Lower lobe of right lung (tissue), 2 donors: ENCODE results near the gene RPTOR. TPM values are rescaled to one million over a fixed set of nuclear protein-coding genes. Genes with fewer than 3 reads are reported as not detected.
A peak's percentile ranks its signal among the peaks of the same experiment; 100 is the strongest.

Source experiments
- ATAC-seq, 2 donors: fragments of 200-7000 bp; cut with Tn5 transposase; one replicate each; pipeline ENCODE4 v1.9.1; 2020 to 2022; ENCODE audit warnings: mild to moderate bottlenecking in 2 of 2, moderate library complexity in 2 of 2
- DNase-seq: peaks from one replicate; pipeline ENCODE4 v3.0.0-alpha.2; 2020
- H3K27ac ChIP-seq: fragments of 200-600 bp; one replicate; pipeline ENCODE4 v1.8.0; 2022
- H3K27me3 ChIP-seq: fragments of 200-600 bp; one replicate; pipeline ENCODE4 v1.8.0; 2022; ENCODE audit warnings: low read depth
- H3K36me3 ChIP-seq: fragments of 200-600 bp; one replicate; pipeline ENCODE4 v1.8.0; 2022; ENCODE audit warnings: mild to moderate bottlenecking
- H3K4me1 ChIP-seq: fragments of 200-600 bp; one replicate; pipeline ENCODE4 v1.8.0; 2022
- H3K4me3 ChIP-seq: fragments of 200-600 bp; one replicate; pipeline ENCODE4 v1.8.0; 2022; ENCODE audit warnings: mild to moderate bottlenecking
- H3K9me3 ChIP-seq: fragments of 200-600 bp; one replicate; pipeline ENCODE4 v1.8.0; 2022
- intact Hi-C: fragments of 100-400 bp; cut with DNase I; formaldehyde crosslinking; loops from one replicate; pipeline ENCODE4 v1.11.0; 2022
- total RNA-seq: library from RNA; stranded (reverse); fragmentation: NEBNext Ultra II Directional; extraction: Animal tissue kit (Norgen Biotek cat#: 25700); gene quantifications from one replicate; pipeline ENCODE4 v1.2.1, GENCODE V29; 2021
- TF ChIP-seq, protein P1 (sequence below): fragments of 200-600 bp; IDR thresholded peaks from one replicate; pipeline ENCODE4 v1.8.0; 2022; ENCODE audit warnings: antibody characterized with exemption, mild to moderate bottlenecking
- donor health status: DM: no; HTN: yes; CAD: no; lungs with severe emphysema.

Gene RPTOR
- total RNA-seq, 1 donor from 2014 or later = 34.0 TPM

DNA sequence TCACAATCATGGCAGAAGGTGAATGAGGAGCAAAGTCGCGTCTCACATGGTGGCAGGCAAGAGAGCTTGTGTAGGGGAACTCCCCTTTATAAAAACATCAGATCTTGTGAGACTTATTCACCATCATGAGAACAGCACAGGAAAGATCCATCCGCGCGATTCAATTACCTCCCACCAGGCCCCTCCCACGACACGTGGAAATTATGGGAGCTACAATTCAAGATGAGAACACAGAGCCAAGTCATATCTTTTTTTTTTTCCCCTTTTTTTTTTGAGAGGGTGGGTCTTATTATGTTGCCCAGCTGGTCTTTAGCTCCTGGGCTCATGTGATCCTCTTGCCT lies 60.0 kb downstream of the RPTOR start:
- H3K4me3 ChIP-seq = no peak overlapping the region
- no peaks in the 10 kb centered on the region for H3K36me3 ChIP-seq
- ATAC-seq (no peak), DNase-seq (no peak)
- H3K9me3 ChIP-seq = no peaks in the 10 kb centered on the region
- no peaks in the 10 kb centered on the region for H3K27me3 ChIP-seq
- no peak overlapping the region for H3K27ac ChIP-seq
- TF ChIP-seq, protein P1, sequence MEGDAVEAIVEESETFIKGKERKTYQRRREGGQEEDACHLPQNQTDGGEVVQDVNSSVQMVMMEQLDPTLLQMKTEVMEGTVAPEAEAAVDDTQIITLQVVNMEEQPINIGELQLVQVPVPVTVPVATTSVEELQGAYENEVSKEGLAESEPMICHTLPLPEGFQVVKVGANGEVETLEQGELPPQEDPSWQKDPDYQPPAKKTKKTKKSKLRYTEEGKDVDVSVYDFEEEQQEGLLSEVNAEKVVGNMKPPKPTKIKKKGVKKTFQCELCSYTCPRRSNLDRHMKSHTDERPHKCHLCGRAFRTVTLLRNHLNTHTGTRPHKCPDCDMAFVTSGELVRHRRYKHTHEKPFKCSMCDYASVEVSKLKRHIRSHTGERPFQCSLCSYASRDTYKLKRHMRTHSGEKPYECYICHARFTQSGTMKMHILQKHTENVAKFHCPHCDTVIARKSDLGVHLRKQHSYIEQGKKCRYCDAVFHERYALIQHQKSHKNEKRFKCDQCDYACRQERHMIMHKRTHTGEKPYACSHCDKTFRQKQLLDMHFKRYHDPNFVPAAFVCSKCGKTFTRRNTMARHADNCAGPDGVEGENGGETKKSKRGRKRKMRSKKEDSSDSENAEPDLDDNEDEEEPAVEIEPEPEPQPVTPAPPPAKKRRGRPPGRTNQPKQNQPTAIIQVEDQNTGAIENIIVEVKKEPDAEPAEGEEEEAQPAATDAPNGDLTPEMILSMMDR = no peak
- peaks cover 13% of the 10 kb centered on the region for H3K4me1 ChIP-seq
- intact Hi-C loops = no loop called here

DNA sequence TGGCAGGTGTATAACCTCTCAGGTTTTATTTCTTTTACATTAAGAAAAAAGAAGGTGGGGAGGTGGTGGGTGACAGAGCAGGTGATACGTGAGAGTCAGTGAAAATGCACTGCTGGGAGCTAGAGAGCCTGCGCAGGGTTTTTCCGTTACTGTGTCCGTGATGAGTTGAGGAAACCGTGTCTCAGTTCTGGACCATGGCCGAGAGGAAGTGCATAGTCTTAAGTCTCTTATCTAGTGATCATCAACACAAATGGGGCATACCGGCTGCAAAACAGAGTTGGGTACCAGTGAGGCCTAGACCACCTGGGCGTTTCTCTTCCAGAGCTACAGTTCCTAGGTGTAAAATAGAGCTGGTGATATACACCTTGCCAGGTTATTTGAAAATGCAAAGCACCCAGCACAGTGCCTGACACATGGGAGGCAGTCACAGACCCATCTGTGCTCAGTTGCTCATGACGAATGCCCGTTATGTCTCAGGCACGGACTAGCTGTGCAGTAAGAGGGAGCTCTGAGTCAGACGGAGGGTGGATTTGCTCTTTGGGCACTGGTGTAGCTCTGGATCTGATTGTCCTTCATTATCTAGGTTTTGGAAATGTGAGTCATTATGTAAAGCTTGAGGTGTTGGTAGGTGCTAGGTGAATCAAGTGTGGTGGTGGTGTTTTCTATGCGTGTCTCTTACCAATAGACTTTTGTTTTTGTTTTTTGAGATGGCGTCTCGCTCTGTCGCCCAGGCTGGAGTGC lies 60.9 kb downstream of the RPTOR start:
- Histone ChIP-seq H3K4me3 (no peak overlapping the region), H3K27ac (no peak overlapping the region), H3K9me3 (no peaks in the 10 kb centered on the region), H3K27me3 (no peaks in the 10 kb centered on the region), H3K4me1 (peaks cover 4% of the 10 kb centered on the region), H3K36me3 (no peaks in the 10 kb centered on the region)
- TF ChIP-seq, protein P1 = no peak
- DNase-seq = no peak
- intact Hi-C loops = no loop called here
- peak; percentile 19 to 49 for ATAC-seq

DNA sequence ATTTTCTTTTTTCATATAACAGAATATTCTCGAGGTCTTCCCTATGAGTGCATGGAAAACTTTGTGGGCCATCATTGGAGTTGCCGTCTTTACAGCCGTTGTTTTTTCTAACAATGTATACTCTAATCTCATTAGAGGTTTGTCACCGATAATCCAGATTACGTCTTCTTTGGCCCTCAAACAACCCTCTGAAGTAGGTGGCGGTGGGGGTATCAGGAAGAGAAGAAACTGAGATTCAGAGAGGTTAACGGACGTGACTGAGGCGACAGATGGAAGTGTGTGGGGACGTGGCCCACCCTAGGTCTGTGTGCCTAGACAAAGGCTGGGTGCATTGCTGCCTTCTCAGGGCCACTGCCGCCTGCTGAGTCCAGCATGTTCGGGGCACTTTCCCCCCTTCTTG lies 63.7 kb downstream of the RPTOR start:
- ATAC-seq = no peak
- TF ChIP-seq, protein P1 = no peak
- no peak for DNase-seq

DNA sequence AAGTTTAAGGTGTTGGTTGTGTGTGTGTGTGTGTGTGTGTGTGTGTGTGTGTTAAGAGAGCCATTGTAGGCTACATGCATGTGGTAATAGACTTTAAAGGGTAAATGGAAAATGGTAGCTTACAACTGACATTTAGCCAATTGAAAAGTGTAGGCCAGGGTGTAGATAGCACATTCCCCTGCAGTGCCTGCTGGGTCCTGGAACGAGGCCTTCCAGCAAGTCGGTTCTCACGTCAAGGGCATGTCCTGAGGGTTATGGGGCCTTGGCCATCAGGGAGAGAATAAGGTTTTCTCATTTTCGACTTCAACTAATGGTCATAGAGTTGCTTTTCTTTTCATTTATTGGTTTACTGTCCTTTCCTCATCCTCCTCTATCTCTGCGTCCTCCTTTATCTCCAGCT lies 65.1 kb downstream of the RPTOR start:
- TF ChIP-seq, protein P1 = no peak
- Histone ChIP-seq H3K4me1 (no peaks in the 10 kb centered on the region), H3K4me3 (no peak overlapping the region), H3K27me3 (no peaks in the 10 kb centered on the region), H3K9me3 (no peaks in the 10 kb centered on the region), H3K27ac (no peak overlapping the region), H3K36me3 (no peaks in the 10 kb centered on the region)
- intact Hi-C loops = no loop called here
- ATAC-seq (no peak), DNase-seq (no peak)

More for the DNA sequence above, 63.7 kb downstream of the RPTOR start:
- Histone ChIP-seq H3K9me3 (no peaks in the 10 kb centered on the region), H3K4me1 (no peaks in the 10 kb centered on the region), H3K27me3 (no peaks in the 10 kb centered on the region), H3K36me3 (no peaks in the 10 kb centered on the region), H3K4me3 (no peak overlapping the region), H3K27ac (no peak overlapping the region)
- intact Hi-C loops = no loop called here

DNA sequence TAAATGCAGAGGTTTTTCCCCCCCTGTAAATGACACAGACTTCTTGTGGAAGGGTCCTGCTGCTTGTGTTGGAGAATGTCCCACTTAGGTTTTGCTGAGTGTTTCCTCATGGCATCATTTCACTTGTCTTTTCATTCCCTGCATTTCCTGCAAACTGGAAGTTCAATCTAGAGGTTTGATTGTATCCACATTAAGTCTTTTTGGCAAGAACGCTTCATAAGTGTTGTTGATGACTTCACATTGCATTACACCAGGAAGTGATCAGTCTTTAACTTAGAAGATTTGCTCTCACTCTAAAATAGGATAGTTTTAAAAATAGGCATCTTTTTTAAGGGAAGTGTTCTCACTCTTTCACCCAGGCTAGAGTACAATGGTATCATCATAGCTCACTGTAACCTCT lies 67.2 kb downstream of the RPTOR start:
- TF ChIP-seq, protein P1 = no peak
- intact Hi-C loops = no loop called here

More for the DNA sequence above, 67.2 kb downstream of the RPTOR start:
- no peak overlapping the region for H3K4me3 ChIP-seq
- no peaks in the 10 kb centered on the region for H3K4me1 ChIP-seq
- H3K27ac ChIP-seq = no peak overlapping the region
- no peaks in the 10 kb centered on the region for H3K36me3 ChIP-seq
- H3K9me3 ChIP-seq = no peaks in the 10 kb centered on the region
- no peak for DNase-seq
- no peaks in the 10 kb centered on the region for H3K27me3 ChIP-seq
- ATAC-seq = no peak
